Hepatocyte (in vitro differentiated cells): ENCODE data around the gene AKAP13. TPM values are rescaled to one million over a fixed set of nuclear protein-coding genes. Genes with fewer than 3 reads are reported as not detected.

Experiments used
- DNase-seq: peaks from one replicate; pipeline ENCODE4 v3.0.0-alpha.2; 2016; ENCODE audit warnings: low spot score
- H2AFZ ChIP-seq: fragments of 200-600 bp; sonication (generic); 2 replicates; pipeline ENCODE4 v1.6.0; 2016; ENCODE audit warnings: antibody characterized with exemption, mild to moderate bottlenecking
- H3K27ac ChIP-seq: fragments of 200-600 bp; sonication (generic); 2 replicates; pipeline ENCODE4 v1.5.1; 2016; ENCODE audit warnings: mild to moderate bottlenecking
- H3K27me3 ChIP-seq: fragments of 200-600 bp; sonication (generic); 2 replicates; pipeline ENCODE4 v1.6.1; 2016
- H3K36me3 ChIP-seq: fragments of 200-600 bp; sonication (generic); replicated peaks from 2 replicates; pipeline ENCODE4 v1.5.1; 2016; ENCODE audit warnings: low read depth; ENCODE audit not compliant: insufficient read depth
- H3K4me1 ChIP-seq: fragments of 200-600 bp; sonication (generic); 2 replicates; pipeline ENCODE4 v1.5.1; 2016; ENCODE audit warnings: mild to moderate bottlenecking, moderate library complexity; ENCODE audit not compliant: insufficient read depth
- H3K4me2 ChIP-seq: fragments of 200-600 bp; sonication (generic); 2 replicates; pipeline ENCODE4 v1.6.0; 2016
- H3K4me3 ChIP-seq: fragments of 200-600 bp; sonication (generic); 2 replicates; pipeline ENCODE4 v1.5.1; 2016; ENCODE audit warnings: mild to moderate bottlenecking
- H3K79me2 ChIP-seq: fragments of 200-600 bp; sonication (generic); 2 replicates; pipeline ENCODE4 v1.6.0; 2017; ENCODE audit warnings: mild to moderate bottlenecking
- H3K9me2 ChIP-seq: fragments of 200-600 bp; sonication (generic); replicated peaks from 2 replicates; pipeline ENCODE4 v1.6.0; 2017; ENCODE audit warnings: mild to moderate bottlenecking; ENCODE audit not compliant: insufficient read depth
- H3K9me3 ChIP-seq: fragments of 200-600 bp; sonication (generic); 2 replicates; pipeline ENCODE4 v1.5.1; 2016; ENCODE audit warnings: low read depth, mild to moderate bottlenecking
- H4K20me1 ChIP-seq: fragments of 200-600 bp; sonication (generic); 2 replicates; pipeline ENCODE4 v1.6.0; 2016; ENCODE audit warnings: mild to moderate bottlenecking; ENCODE audit not compliant: insufficient read depth, poor library complexity, severe bottlenecking
- CTCF ChIP-seq: fragments of 200-600 bp; sonication (generic); IDR thresholded peaks from 2 replicates; pipeline ENCODE4 v1.5.1; 2016; ENCODE audit warnings: antibody characterized with exemption, mild to moderate bottlenecking; ENCODE audit not compliant: poor library complexity
- EZH2 ChIP-seq: fragments of 200-600 bp; sonication (generic); IDR thresholded peaks from 2 replicates; pipeline ENCODE4 v1.6.1; 2016; ENCODE audit warnings: antibody characterized with exemption, mild to moderate bottlenecking, borderline replicate concordance
- EZH2phosphoT487 ChIP-seq: fragments of 200-600 bp; sonication (generic); IDR thresholded peaks from one replicate; pipeline ENCODE4 v1.6.1; 2018; ENCODE audit warnings: antibody characterized with exemption, mild to moderate bottlenecking, low read depth, moderate library complexity; ENCODE audit not compliant: unreplicated experiment, severe bottlenecking
- WGBS: methylation state at CpG from one replicate; pipeline ENCODE4 v1.1.6; 2016; ENCODE audit warnings: low lambda C conversion rate; ENCODE audit errors: missing lambda C conversion rate; 5-methylcytosine and 5-hydroxymethylcytosine counted together
- polyA plus RNA-seq: library from polyadenylated mRNA; unstranded; fragments of >200 nt; fragmentation: Nextera tagmentation; extraction: Ambion mirVana; gene quantifications from 2 replicates; pipeline ENCODE4 v1.2.1, GENCODE V29; 2016
- total RNA-seq: library from RNA; depleted of rRNA; stranded (reverse); fragments of >200 nt; gene quantifications from 2 replicates; pipeline ENCODE4 v1.2.3, GENCODE V29; 2014

Gene AKAP13
- total and polyA plus RNA-seq, 2 experiments from 2014 or later = 55.6 to 80.9 TPM

- Histone ChIP-seq H3K27me3 (no peaks in the 10 kb centered on the region), H3K4me3 (no peak overlapping the region), H3K36me3 (no peaks in the 10 kb centered on the region), H3K9me3 (no peaks in the 10 kb centered on the region), H3K27ac (peak overlapping the region; percentile 83), H3K4me1 (peaks cover 25% of the 10 kb centered on the region), H4K20me1 (peaks cover 11% of the 10 kb centered on the region), H2AFZ (no peak overlapping the region), H3K79me2 (peaks cover 77% of the 10 kb centered on the region), H3K4me2 (peak overlapping the region; percentile 49), H3K9me2 (no peaks in the 10 kb centered on the region)
- DNase-seq = peak; percentile 74
- no peak for TF ChIP-seq EZH2phosphoT487
- peak; percentile 11 for TF ChIP-seq CTCF
- 63% methylated on average over 4 of the region's 4 CpGs for WGBS
Observed at GRCh38 chr15:85443593-85444087, 63.2 kb downstream of the AKAP13 start.

- Histone ChIP-seq H3K36me3 (no peaks in the 10 kb centered on the region), H3K27ac (peak overlapping the region; percentile 77), H3K9me3 (no peaks in the 10 kb centered on the region), H2AFZ (no peak overlapping the region), H3K4me1 (peaks cover 25% of the 10 kb centered on the region), H3K4me3 (no peak overlapping the region), H3K79me2 (peaks cover 83% of the 10 kb centered on the region), H4K20me1 (peaks cover 11% of the 10 kb centered on the region), H3K27me3 (no peaks in the 10 kb centered on the region), H3K4me2 (peak overlapping the region; percentile 44), H3K9me2 (no peaks in the 10 kb centered on the region)
- DNase-seq = no peak
- WGBS = 43% methylated on average over 3 of the region's 3 CpGs
- TF ChIP-seq EZH2phosphoT487 (no peak), EZH2 (no peak)
Observed at GRCh38 chr15:85444122-85444745, 63.8 kb downstream of the AKAP13 start.

- H3K9me2 ChIP-seq = no peaks in the 10 kb centered on the region
- TF ChIP-seq EZH2phosphoT487 (no peak), EZH2 (no peak), CTCF (no peak)
- no peaks in the 10 kb centered on the region for H3K36me3 ChIP-seq
- H3K4me2 ChIP-seq = no peak overlapping the region
- H3K79me2 ChIP-seq = peaks cover 88% of the 10 kb centered on the region
- H3K4me3 ChIP-seq = no peak overlapping the region
- no peak overlapping the region for H2AFZ ChIP-seq
- no peak for DNase-seq
- peaks cover 11% of the 10 kb centered on the region for H4K20me1 ChIP-seq
- no peaks in the 10 kb centered on the region for H3K27me3 ChIP-seq
- H3K4me1 ChIP-seq = peaks cover 25% of the 10 kb centered on the region
- 94% methylated on average over 1 of the region's 1 CpG for WGBS
- H3K9me3 ChIP-seq = peaks cover 2% of the 10 kb centered on the region
- H3K27ac ChIP-seq = no peak overlapping the region
Observed at GRCh38 chr15:85445361-85445760, 65.0 kb downstream of the AKAP13 start.

DNA sequence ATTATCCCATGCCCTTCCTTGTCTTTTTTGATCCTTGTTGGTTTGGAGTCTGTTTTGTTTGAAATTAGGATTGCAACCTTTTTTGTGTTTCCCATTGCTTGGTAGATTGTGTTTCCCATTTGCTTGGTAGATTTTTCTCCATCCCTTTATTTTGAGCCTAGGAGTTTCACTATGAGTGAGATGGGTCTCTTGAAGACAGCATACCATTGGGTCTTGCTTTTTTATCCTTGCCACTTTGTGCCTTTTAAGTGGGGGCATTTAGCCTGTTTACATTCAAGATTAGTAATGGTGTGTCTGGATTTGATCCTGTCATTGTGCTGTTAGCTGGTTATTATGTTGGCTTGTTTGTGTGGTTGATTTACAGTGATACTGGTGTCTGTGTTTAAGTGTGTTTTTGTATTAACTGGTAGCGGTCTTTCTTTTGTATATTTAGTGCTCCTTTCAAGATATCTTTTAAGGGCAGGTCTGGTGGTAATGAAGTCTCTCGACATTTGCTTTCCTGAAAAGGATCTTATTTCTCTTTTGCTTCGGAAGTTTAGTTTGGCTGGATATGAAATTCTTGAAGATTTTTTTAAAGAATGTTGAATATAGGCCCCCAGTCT, 70.8 kb downstream of the AKAP13 start:
- 84% methylated on average over 3 of the region's 3 CpGs for WGBS
- no peak overlapping the region for H2AFZ ChIP-seq
- no peaks in the 10 kb centered on the region for H3K27me3 ChIP-seq
- TF ChIP-seq EZH2 (no peak), EZH2phosphoT487 (no peak), CTCF (no peak)
- H3K9me2 ChIP-seq = no peaks in the 10 kb centered on the region
- peaks cover 15% of the 10 kb centered on the region for H3K9me3 ChIP-seq
- H4K20me1 ChIP-seq = peaks cover 33% of the 10 kb centered on the region
- no peak overlapping the region for H3K4me3 ChIP-seq
- H3K4me1 ChIP-seq = peaks cover 4% of the 10 kb centered on the region
- H3K27ac ChIP-seq = no peak overlapping the region
- H3K4me2 ChIP-seq = no peak overlapping the region
- no peaks in the 10 kb centered on the region for H3K36me3 ChIP-seq
- H3K79me2 ChIP-seq = peaks cover 100% of the 10 kb centered on the region
- no peak for DNase-seq
